GM21786 (cell line): ENCODE results near the gene EFR3B.
A peak's percentile ranks its signal among the peaks of the same experiment; 100 is the strongest.

ENCODE experiments used
- ATAC-seq: cut with Tn5 transposase; IDR thresholded peaks from one replicate; pipeline ENCODE4 v1.9.1; 2021; ENCODE audit not compliant: unreplicated experiment

Gene EFR3B

GRCh38 chr2:25035537-25036220, 6.2 kb upstream of the EFR3B start:
- ATAC-seq: no peak

- no peak for ATAC-seq
These were observed 5.7 kb upstream of the EFR3B start for GRCh38 chr2:25036221-25036559.

DNA sequence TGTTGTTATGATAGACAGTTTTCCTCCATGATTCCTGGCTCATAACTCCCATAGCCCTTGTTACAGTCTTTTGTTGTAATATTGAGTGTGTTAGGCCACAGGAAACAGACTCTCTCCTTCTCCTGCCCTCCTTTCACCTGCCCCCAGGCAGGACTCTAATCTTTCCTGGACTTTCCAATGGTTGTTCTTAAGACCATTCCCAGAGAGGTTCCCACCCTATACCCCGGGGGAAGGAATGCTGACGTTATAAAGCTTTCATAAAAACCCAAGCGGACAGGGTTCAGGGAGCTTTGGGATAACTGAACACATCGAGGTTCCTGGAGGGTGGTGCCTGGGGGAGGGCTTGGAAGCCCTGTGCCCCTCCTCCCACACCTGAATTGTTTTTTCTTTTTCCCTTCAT, 2.8 kb upstream of the EFR3B start:
- no peak for ATAC-seq

DNA sequence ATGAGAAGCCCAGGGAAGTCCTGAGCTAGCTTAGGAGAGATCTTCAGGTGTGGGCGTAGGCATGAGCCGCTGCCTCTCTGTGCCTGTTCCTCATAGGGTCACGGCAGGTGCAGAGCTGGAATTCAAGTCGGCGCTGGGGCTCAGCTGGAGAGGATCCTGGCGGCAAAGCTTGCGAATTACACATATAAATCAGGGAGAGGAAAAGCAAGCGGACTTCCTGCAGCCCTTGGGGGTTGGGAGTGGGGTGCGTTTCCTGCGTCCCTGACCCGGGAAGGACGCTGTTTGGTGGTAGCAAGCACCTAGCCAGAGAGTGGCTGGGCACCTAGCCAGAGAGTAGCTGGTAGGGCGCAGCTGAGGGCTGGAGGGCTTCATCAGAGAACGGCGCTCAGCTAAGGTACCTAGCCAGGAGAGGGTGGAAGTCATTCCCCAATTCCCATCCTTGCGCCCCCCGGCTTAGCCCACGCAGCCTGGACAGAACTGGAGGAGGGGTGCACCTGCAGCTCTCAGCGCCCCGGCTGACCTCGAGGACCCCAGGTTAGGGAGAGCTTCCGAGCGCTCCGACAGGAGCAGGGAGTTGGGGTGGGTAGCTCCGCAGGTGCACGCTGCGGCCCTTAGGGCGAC, 459 bp upstream of the EFR3B start:
- peak; percentile 3 for ATAC-seq

GRCh38 chr2:25042321-25043240, 705 bp downstream of the EFR3B start:
- ATAC-seq: no peak

DNA sequence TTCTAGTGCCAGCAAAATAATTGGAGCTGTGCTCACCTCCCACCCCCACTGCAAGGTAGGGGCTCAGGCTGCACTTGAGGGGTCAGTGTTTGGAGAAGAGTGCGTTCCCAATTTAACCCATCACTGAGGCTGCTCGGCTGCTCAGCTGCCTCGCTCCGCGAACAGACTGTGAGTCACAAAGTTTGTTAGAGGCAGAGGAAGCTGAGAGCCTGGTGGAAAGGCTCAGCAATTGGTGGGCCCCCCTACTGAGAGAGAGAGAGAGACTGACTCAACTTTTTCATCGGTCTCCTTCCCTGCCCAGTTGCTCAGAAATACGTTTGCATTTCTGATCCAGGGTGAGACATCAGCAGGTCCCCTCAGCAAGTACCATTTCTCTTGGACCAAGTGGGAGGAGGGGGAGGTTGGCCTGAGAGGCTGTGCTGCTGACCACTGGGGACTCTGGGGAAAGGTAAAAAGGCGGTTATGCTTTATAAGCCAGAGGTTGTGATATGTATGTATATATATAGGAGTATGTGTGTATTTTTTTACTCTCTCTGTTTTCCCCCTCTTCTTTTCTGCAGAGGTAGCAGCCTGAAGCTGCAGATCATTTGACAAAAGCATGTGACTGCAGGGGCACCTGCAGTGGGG, 1.5 kb downstream of the EFR3B start:
- ATAC-seq: no peak

- ATAC-seq: no peak
These were observed 2.1 kb downstream of the EFR3B start for GRCh38 chr2:25044011-25044410.

- no peak for ATAC-seq
These were observed 3.1 kb downstream of the EFR3B start for GRCh38 chr2:25044990-25045389.

DNA sequence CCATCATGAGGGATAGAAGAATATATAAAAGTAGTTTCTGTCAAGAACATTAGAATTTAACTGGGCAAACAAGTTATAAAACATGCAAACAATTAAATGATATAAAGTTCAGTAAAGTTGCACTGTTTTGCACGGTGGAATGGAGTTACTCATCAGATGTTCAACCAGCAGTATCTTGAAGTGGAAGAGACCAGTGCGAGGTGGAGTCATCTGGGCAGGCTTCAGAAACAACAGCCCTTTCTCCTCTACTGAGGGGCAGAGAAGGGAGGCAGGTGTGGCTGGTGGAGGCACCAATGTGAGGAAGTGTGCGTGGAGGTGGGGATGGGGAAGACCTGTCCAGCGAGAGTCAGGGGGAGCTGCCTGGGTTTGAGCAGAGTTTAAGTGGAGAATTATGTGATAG, 7.5 kb downstream of the EFR3B start:
- no peak for ATAC-seq

DNA sequence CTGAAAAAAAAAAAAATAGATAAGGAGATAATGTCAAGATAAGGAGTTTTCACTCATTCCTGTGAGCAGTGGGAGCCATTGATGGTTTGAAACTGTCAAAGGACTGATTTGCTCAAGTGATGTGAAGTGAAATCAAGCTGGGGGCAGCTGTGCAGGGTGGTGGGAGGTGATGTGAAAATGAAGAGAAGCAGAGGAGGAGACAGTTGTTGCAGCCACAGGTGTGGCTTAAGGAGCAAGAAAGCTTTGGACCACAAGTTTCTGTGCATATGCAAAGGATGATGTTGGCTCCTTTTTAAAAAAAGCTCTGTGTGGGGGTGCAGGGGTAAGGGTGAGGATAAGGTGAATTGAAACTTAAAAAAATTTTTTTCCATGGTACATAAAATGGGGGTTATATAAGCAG, 8.3 kb downstream of the EFR3B start:
- no peak for ATAC-seq

- no peak for ATAC-seq
These were observed 11.2 kb downstream of the EFR3B start for GRCh38 chr2:25053041-25053440.

- no peak for ATAC-seq
These were observed 12.8 kb downstream of the EFR3B start for GRCh38 chr2:25054720-25055119.

GRCh38 chr2:25055376-25055920, 13.6 kb downstream of the EFR3B start:
- ATAC-seq: no peak

DNA sequence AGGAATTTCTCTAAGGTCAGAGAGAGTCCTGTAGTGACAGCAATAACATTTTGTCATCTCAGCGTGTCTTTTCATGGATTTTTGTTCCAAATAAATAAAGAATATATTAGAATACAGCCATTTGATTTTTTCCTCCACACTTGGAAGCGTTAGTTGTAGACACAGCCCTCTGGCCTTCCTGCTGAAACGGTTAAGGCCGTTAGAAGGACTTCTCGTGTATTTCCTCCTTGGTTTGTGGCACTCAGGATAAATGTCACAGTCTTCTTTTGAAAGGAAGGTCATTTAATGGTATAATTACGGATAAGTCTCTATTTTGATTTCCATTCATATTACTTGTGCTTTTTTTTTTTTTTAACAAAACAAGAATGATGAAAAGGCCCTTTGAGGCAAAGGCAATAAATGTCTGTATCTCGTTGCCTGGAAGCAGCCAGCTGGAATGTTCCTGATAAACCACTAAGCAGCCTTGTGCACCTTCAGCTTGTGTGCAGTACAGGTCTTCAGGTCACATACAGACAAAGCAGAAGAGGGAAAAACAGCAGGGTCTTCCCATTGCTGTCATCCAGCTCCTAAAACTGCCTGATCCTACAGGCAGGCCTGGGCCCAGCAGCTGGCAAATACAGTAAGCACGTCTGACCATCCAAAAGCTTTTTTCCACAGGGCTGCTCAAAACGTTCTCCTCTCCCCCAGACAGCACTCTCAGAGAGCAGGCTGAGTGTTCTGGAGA, 14.4 kb downstream of the EFR3B start:
- ATAC-seq: no peak

DNA sequence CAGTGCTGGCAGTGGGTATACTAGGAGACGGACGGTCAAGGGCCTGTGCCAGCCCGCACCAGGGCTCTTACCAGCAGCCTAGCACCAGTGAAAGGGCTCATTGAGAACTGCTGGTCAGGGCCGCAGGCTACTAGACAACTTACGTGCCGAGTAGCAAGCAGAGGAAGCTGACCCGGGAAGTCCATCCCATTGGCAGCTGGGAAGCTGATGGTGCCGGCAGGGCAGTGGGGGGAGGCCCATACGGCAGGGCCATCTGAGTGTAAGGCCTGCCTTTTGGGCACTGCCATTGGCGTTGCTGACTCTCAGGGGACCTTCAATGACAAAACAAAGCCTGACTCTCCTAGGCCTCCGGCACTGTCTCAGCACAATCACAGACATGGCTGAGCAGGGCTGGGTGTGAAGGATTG, 20.6 kb downstream of the EFR3B start:
- ATAC-seq: no peak

GRCh38 chr2:25063876-25064660, 22.2 kb downstream of the EFR3B start:
- no peak for ATAC-seq

GRCh38 chr2:25065768-25066167, 23.9 kb downstream of the EFR3B start:
- ATAC-seq: no peak

GRCh38 chr2:25066455-25066854, 24.6 kb downstream of the EFR3B start:
- no peak for ATAC-seq

DNA sequence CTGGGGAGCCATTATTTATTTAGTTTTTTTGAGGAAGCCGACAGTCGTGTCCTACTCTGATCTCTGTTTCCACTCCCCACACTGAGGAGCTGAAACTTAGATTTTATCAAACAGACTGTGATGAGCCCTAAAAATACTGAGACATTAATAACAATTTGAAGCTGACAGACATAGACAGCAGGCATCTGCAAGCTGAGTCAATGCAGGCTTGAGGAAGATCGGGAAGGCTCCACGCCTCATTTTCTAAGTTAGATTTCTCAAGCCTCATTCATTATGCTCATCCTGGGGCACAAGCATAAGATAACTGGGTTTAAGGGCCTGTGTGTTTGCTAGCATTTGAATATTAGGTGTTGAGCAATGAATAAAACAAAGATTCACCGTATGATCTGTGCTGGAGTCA, 26.3 kb downstream of the EFR3B start:
- ATAC-seq: no peak

DNA sequence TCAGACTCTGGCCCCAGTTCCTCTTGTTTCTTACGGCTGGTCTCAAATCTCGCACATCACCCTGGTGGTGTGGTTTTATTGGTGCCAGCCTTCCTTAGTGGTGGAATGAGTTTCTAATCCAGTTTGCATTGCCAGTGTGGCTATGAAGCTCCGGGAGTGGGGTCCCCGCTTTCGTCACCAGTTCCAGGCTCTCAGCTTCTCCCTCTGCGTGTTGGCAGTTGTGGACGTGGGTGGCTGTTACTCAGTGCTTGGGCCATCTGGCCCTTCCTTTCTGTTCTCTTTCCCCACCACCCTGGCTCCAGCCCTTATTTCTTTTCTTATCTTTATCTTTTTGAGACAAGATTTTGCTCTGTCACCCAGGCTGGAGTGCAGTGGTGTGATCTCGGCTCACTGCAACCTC, 30.1 kb downstream of the EFR3B start:
- no peak for ATAC-seq
